NT2/D1 (cell line): ENCODE results near the gene ARMC8.

Source experiments
- DNase-seq: peaks from one replicate; pipeline ENCODE4 v3.0.0-alpha.2; 2011; ENCODE audit warnings: low read depth, low spot score
- H3K27me3 ChIP-seq: 2 replicates; pipeline ENCODE4 v1.6.0; 2011; ENCODE audit warnings: mild to moderate bottlenecking; ENCODE audit not compliant: insufficient read length, insufficient read depth
- H3K36me3 ChIP-seq: 2 replicates; pipeline ENCODE4 v1.6.1; 2011; ENCODE audit warnings: mild to moderate bottlenecking, low read length, mixed read lengths; ENCODE audit not compliant: insufficient read depth, insufficient read length
- H3K4me1 ChIP-seq: 2 replicates; pipeline ENCODE4 v1.5.1; 2011; ENCODE audit not compliant: insufficient read depth, insufficient read length
- H3K4me3 ChIP-seq: 2 replicates; pipeline ENCODE4 v1.5.1; 2011; ENCODE audit warnings: low read depth; ENCODE audit not compliant: insufficient read length
- H3K9ac ChIP-seq: 2 replicates; pipeline ENCODE4 v1.6.0; 2011; ENCODE audit warnings: low read depth; ENCODE audit not compliant: insufficient read length
- H3K9me3 ChIP-seq: 2 replicates; pipeline ENCODE4 v1.5.1; 2011; ENCODE audit warnings: mild to moderate bottlenecking, low read length; ENCODE audit not compliant: insufficient read depth
- SUZ12 ChIP-seq: IDR thresholded peaks from 2 replicates; pipeline ENCODE4 v1.6.1; 2011; ENCODE audit not compliant: insufficient read length, insufficient read depth; ENCODE audit errors: extremely low read depth
- YY1 ChIP-seq: IDR thresholded peaks from 2 replicates; pipeline ENCODE4 v1.6.1; 2011; ENCODE audit not compliant: insufficient read length, insufficient read depth
- ZNF274 ChIP-seq: IDR thresholded peaks from 2 replicates; pipeline ENCODE4 v1.6.1; 2011; ENCODE audit warnings: mild to moderate bottlenecking, low read depth, low read length

ARMC8 gene

GRCh38 chr3:138245026-138245425, 57.9 kb downstream of the ARMC8 start:
- Histone ChIP-seq H3K9ac (no peak overlapping the region), H3K27me3 (no peaks in the 10 kb centered on the region), H3K4me1 (no peaks in the 10 kb centered on the region), H3K36me3 (peaks cover 66% of the 10 kb centered on the region), H3K4me3 (no peak overlapping the region), H3K9me3 (no peaks in the 10 kb centered on the region)
- TF ChIP-seq ZNF274, result no peak
- no peak for TF ChIP-seq YY1
- TF ChIP-seq SUZ12, result no peak
- DNase-seq, result no peak

DNA sequence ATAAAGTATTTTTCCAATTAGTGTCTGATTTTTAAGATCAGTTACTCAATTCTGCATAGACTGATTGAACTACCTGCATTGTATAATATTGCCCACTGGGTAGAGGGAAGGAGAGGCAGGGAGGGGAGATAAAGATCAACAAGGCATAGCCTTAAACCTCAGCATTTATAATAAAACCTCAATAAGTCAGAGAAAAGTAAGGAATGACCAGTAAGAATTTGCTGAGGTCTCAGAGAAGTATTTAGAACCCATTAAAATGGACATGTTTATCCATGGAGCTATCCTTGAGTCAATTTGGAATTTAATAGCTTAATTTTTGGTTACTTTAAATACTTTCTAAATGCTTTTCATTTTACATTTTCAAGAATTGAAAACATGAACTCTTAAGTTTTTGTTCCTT, 62.5 kb downstream of the ARMC8 start:
- Histone ChIP-seq H3K4me3 (no peak overlapping the region), H3K4me1 (no peaks in the 10 kb centered on the region), H3K27me3 (no peaks in the 10 kb centered on the region), H3K9ac (no peak overlapping the region), H3K36me3 (peaks cover 40% of the 10 kb centered on the region), H3K9me3 (no peaks in the 10 kb centered on the region)
- no peak for TF ChIP-seq YY1
- no peak for TF ChIP-seq SUZ12
- no peak for TF ChIP-seq ZNF274
- no peak for DNase-seq

GRCh38 chr3:138253609-138254008, 66.5 kb downstream of the ARMC8 start:
- no peak overlapping the region for H3K4me3 ChIP-seq
- TF ChIP-seq YY1 (no peak), ZNF274 (no peak), SUZ12 (no peak)
- H3K9ac ChIP-seq, result no peak overlapping the region
- DNase-seq, result no peak
- no peaks in the 10 kb centered on the region for H3K27me3 ChIP-seq
- peaks cover 2% of the 10 kb centered on the region for H3K36me3 ChIP-seq
- no peaks in the 10 kb centered on the region for H3K9me3 ChIP-seq
- no peaks in the 10 kb centered on the region for H3K4me1 ChIP-seq

GRCh38 chr3:138254216-138254615, 67.1 kb downstream of the ARMC8 start:
- no peak overlapping the region for H3K9ac ChIP-seq
- no peak overlapping the region for H3K4me3 ChIP-seq
- TF ChIP-seq SUZ12 (no peak), ZNF274 (no peak), YY1 (no peak)
- H3K36me3 ChIP-seq, result peaks cover 5% of the 10 kb centered on the region
- H3K27me3 ChIP-seq, result no peaks in the 10 kb centered on the region
- no peak for DNase-seq
- no peaks in the 10 kb centered on the region for H3K4me1 ChIP-seq
- no peaks in the 10 kb centered on the region for H3K9me3 ChIP-seq

DNA sequence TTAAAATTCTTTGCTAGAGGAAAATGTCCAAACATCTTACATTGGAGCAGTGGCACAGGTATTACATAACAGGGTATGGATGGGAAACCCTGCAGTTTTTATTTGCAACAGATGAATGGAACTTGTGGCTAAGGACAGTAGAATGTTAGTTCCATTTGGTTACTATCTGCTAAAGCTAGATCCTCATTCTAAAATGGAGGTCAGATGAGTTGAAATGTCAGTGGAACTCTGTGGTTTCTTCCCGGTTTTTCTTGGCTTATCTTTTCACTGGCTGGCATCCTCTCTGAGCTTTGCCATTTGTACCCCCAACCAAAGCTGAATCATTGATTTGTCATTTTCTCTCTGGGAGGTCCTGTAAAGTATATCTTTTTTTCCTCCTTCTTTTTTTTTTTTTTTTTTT, 68.9 kb downstream of the ARMC8 start:
- H3K9me3 ChIP-seq, result no peaks in the 10 kb centered on the region
- no peaks in the 10 kb centered on the region for H3K4me1 ChIP-seq
- no peaks in the 10 kb centered on the region for H3K27me3 ChIP-seq
- TF ChIP-seq SUZ12 (no peak), ZNF274 (no peak), YY1 (no peak)
- no peak overlapping the region for H3K9ac ChIP-seq
- H3K4me3 ChIP-seq, result no peak overlapping the region
- no peak for DNase-seq
- peaks cover 5% of the 10 kb centered on the region for H3K36me3 ChIP-seq

DNA sequence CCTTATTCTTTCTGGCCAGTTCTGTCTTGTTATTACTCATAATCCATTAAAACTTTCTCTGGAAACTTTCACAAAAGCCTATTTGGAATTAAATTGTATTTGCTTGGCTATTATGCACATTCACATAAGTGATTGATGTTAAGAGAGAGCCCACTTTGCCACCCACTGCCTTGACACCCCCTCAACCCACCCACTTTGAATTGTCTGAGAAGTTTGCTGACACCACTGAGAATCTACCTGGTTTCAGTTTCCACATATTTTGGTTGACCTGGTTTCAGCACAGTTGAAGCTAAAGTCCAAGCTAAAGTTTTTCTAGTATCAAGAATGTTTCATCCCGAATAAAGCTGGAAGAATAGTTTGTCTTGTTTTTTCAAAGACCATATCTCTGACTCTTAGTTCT, 70.9 kb downstream of the ARMC8 start:
- no peaks in the 10 kb centered on the region for H3K9me3 ChIP-seq
- no peak overlapping the region for H3K9ac ChIP-seq
- peaks cover 5% of the 10 kb centered on the region for H3K36me3 ChIP-seq
- no peaks in the 10 kb centered on the region for H3K27me3 ChIP-seq
- TF ChIP-seq YY1 (no peak), SUZ12 (no peak), ZNF274 (no peak)
- H3K4me3 ChIP-seq, result no peak overlapping the region
- no peak for DNase-seq
- no peaks in the 10 kb centered on the region for H3K4me1 ChIP-seq

DNA sequence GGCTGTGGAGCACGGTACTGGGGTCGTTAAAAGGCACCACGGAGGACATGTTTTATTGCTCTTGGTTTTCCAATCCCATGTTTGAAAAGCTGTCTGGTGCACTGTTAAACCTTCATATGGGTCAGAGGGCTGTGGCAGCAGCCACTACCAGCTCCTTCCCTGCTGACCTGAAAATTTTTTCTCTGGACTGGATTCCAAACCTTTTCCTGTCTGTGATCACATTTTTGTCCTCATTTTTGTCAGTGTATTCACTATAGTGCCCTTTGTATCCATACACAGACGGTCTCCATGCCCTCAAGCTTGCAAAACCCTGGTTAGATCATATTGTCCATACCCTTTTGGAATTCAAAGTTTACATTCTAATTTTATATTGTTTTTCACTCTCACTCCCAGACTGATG, 72.0 kb downstream of the ARMC8 start:
- Histone ChIP-seq H3K4me1 (no peaks in the 10 kb centered on the region), H3K27me3 (no peaks in the 10 kb centered on the region), H3K9ac (no peak overlapping the region), H3K9me3 (no peaks in the 10 kb centered on the region), H3K36me3 (peaks cover 10% of the 10 kb centered on the region), H3K4me3 (no peak overlapping the region)
- no peak for DNase-seq
- TF ChIP-seq YY1 (no peak), ZNF274 (no peak), SUZ12 (no peak)

- no peak for DNase-seq
- Histone ChIP-seq H3K4me3 (no peak overlapping the region), H3K9me3 (no peaks in the 10 kb centered on the region), H3K36me3 (peaks cover 17% of the 10 kb centered on the region), H3K4me1 (no peaks in the 10 kb centered on the region), H3K9ac (no peak overlapping the region), H3K27me3 (no peaks in the 10 kb centered on the region)
- TF ChIP-seq SUZ12 (no peak), YY1 (no peak), ZNF274 (no peak)
These were observed 73.5 kb downstream of the ARMC8 start for GRCh38 chr3:138260611-138261010.
